SK-N-MC (cell line): ENCODE data around the gene NYAP1.

ENCODE experiments used
- EZH2 ChIP-seq: fragments of 200-600 bp; sonication (generic); IDR thresholded peaks from one replicate; pipeline ENCODE4 v1.6.1; 2017; ENCODE audit warnings: antibody characterized with exemption
- FOXP2 ChIP-seq: optimal IDR thresholded peaks from 2 replicates; pipeline ENCODE3; 2011; ENCODE audit warnings: mild to moderate bottlenecking, moderate library complexity; ENCODE audit not compliant: insufficient read depth; ENCODE audit errors: extremely low read length, control extremely low read depth
- POLR2AphosphoS5 ChIP-seq: IDR thresholded peaks from 2 replicates; pipeline ENCODE4 v1.6.1; 2012; ENCODE audit warnings: mild to moderate bottlenecking, low read depth, low read length, borderline replicate concordance

DNA sequence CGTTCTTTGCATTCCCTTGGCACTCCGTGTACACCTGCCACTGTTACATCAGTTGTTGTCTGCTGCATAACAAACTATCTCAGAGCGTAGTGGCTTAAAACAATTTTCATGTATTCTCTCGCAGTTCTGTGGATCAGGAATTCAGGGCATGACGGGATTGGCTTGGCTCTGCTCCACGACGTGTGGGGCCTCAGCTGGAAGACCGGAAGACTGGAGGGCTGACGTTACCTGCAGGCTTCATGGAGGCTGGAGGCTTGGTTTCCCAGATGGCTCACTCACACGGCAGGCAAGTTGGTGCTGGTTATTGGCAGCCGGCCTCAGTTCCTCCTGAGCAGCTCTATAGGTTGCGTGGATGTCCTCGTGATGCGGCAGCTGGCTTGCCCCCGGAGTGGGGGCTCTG, 25.5 kb downstream of the NYAP1 start:
- no peak for TF ChIP-seq EZH2
- no peak for TF ChIP-seq POLR2AphosphoS5
- no peak for TF ChIP-seq FOXP2
